ENCODE results near the gene CDA.

Gene CDA

GRCh38 chr1:20648438-20648837 is 59.5 kb downstream of the CDA start:
- no peak for DNase-seq (ENCODE audit: low read depth in 2 of 2)

GRCh38 chr1:20648946-20649345 is 60.0 kb downstream of the CDA start:
- no peak for DNase-seq (ENCODE audit: low read depth in 2 of 2)

- no peak for DNase-seq (ENCODE audit: low read depth in 2 of 2)
Observed at GRCh38 chr1:20652300-20652699, 63.4 kb downstream of the CDA start.

GRCh38 chr1:20654104-20654690 is 65.3 kb downstream of the CDA start:
- DNase-seq (ENCODE audit: low read depth in 2 of 2), result no peak

- no peak for DNase-seq (ENCODE audit: low read depth in 2 of 2)
Observed at GRCh38 chr1:20657024-20657423, 68.1 kb downstream of the CDA start.

- DNase-seq (ENCODE audit: low read depth in 2 of 2), result no peak
Observed at GRCh38 chr1:20658166-20658915, 69.4 kb downstream of the CDA start.

GRCh38 chr1:20660363-20660762 is 71.5 kb downstream of the CDA start:
- no peak for DNase-seq (ENCODE audit: low read depth in 2 of 2)

GRCh38 chr1:20660847-20661206 is 71.9 kb downstream of the CDA start:
- no peak for DNase-seq (ENCODE audit: low read depth in 2 of 2)

- peak; percentile 95 for DNase-seq (ENCODE audit: low read depth in 2 of 2)
Observed at GRCh38 chr1:20661207-20662109, 72.6 kb downstream of the CDA start, which contains the start of gene DDOST. DDOST (minus strand) TSS chr1:20661369; CDS start chr1:20661350, 19 bp downstream.

- DNase-seq (ENCODE audit: low read depth in 2 of 2), result no peak
Observed at GRCh38 chr1:20662110-20662475, 73.2 kb downstream of the CDA start.

- DNase-seq (ENCODE audit: low read depth in 2 of 2), result no peak
Observed at GRCh38 chr1:20663365-20663764, 74.5 kb downstream of the CDA start.

GRCh38 chr1:20663969-20664715 is 75.2 kb downstream of the CDA start:
- no peak for DNase-seq (ENCODE audit: low read depth in 2 of 2)

- DNase-seq (ENCODE audit: low read depth in 2 of 2), result no peak
Observed at GRCh38 chr1:20665726-20666125, 76.8 kb downstream of the CDA start.

GRCh38 chr1:20666146-20666545 is 77.2 kb downstream of the CDA start:
- no peak for DNase-seq (ENCODE audit: low read depth in 2 of 2)

GRCh38 chr1:20666804-20667203 is 77.9 kb downstream of the CDA start:
- no peak for DNase-seq (ENCODE audit: low read depth in 2 of 2)
